Astrocyte (in vitro differentiated cells and primary cell): ENCODE results near the gene KLHL17.
A peak's percentile ranks its signal among the peaks of the same experiment; 100 is the strongest.

ENCODE experiments used
- CTCF ChIP-seq: IDR thresholded peaks from 2 replicates; pipeline ENCODE4 v1.5.1; 2011; ENCODE audit warnings: low read depth, mild to moderate bottlenecking, inconsistent platforms, low read length, moderate library complexity; ENCODE audit not compliant: insufficient read depth
- EZH2 ChIP-seq: IDR thresholded peaks from 2 replicates; pipeline ENCODE4 v1.6.1; 2012; ENCODE audit warnings: mild to moderate bottlenecking, low read length, inconsistent platforms; ENCODE audit not compliant: insufficient read depth

- TF ChIP-seq CTCF = peak; percentile 3
- TF ChIP-seq EZH2 = no peak
These were observed 22.2 kb upstream of the KLHL17 start for GRCh38 chr1:938088-938683.
